SW 1271 (cell line): ENCODE data around the gene APBB2.
"Not testable (repeated sequence)": the region's sequence is repeated elsewhere in the genome, so short reads cannot be mapped to it uniquely, and the experiment has no call there.

ENCODE experiments used
- DNase-seq, 2 experiments: peaks; one replicate each; lab custom pipeline; 2025; lab: John Stamatoyannopoulos, UW

Gene APBB2

GRCh38 chr4:40825014-40825838 is 389.1 kb downstream of the APBB2 start:
- no peak for DNase-seq

- no peak for DNase-seq
These were observed 391.7 kb downstream of the APBB2 start for GRCh38 chr4:40822420-40823166.

- DNase-seq, result no peak
These were observed 394.2 kb downstream of the APBB2 start for GRCh38 chr4:40820101-40820500.

- not testable (repeated sequence) for DNase-seq
These were observed 397.2 kb downstream of the APBB2 start for GRCh38 chr4:40817157-40817556.

GRCh38 chr4:40812856-40813255 is 401.5 kb downstream of the APBB2 start:
- no peak for DNase-seq

GRCh38 chr4:40812386-40812785 is 402.0 kb downstream of the APBB2 start:
- no peak for DNase-seq

- DNase-seq, result no peak
These were observed 402.4 kb downstream of the APBB2 start for GRCh38 chr4:40811956-40812355.

- no peak for DNase-seq
These were observed 405.4 kb downstream of the APBB2 start for GRCh38 chr4:40808926-40809457.

- DNase-seq, result no peak
These were observed 409.7 kb downstream of the APBB2 start for GRCh38 chr4:40804598-40804997.

- no peak for DNase-seq
These were observed 414.3 kb downstream of the APBB2 start for GRCh38 chr4:40800064-40800463.

GRCh38 chr4:40789771-40790170 is 424.6 kb downstream of the APBB2 start:
- DNase-seq, result no peak

- DNase-seq, result no peak
These were observed 425.3 kb downstream of the APBB2 start for GRCh38 chr4:40789031-40789430.

- DNase-seq, result no peak
These were observed 426.0 kb downstream of the APBB2 start for GRCh38 chr4:40788331-40788730.

- no peak for DNase-seq
These were observed 428.6 kb downstream of the APBB2 start for GRCh38 chr4:40785727-40786126.

- DNase-seq, result no peak
These were observed 431.5 kb downstream of the APBB2 start for GRCh38 chr4:40782876-40783275.

- no peak for DNase-seq
These were observed 436.3 kb downstream of the APBB2 start for GRCh38 chr4:40778090-40778489.

GRCh38 chr4:40769266-40769665 is 445.1 kb downstream of the APBB2 start:
- no peak for DNase-seq

GRCh38 chr4:40763228-40763716 is 451.1 kb downstream of the APBB2 start:
- DNase-seq, result no peak
